NCI-H69 (cell line): Measurements from ENCODE around the gene BOLA2.
"Not testable (repeated sequence)": the region's sequence is repeated elsewhere in the genome, so short reads cannot be mapped to it uniquely, and the experiment has no call there.

Source experiments
- DNase-seq: peaks from one replicate; lab custom pipeline; 2025; lab: John Stamatoyannopoulos, UW

BOLA2 gene

GRCh38 chr16:29454269-29454668 lies at the start of gene BOLA2, which contains the start of gene SLX1B:
Gene BOLA2, minus strand, starts transcription at chr16:29454351. Its CDS starts 98 bp downstream, at chr16:29454253.
Gene SLX1B, plus strand, starts transcription at chr16:29454533.
- DNase-seq: not testable (repeated sequence)

GRCh38 chr16:29482276-29482675 lies 28.1 kb upstream of the BOLA2 start:
- not testable (repeated sequence) for DNase-seq

- not testable (repeated sequence) for DNase-seq
Observed at GRCh38 chr16:29472065-29472464, 17.9 kb upstream of the BOLA2 start.

GRCh38 chr16:29469660-29470059 lies 15.5 kb upstream of the BOLA2 start:
- DNase-seq: not testable (repeated sequence)

GRCh38 chr16:29467654-29468366 lies 13.7 kb upstream of the BOLA2 start:
- not testable (repeated sequence) for DNase-seq

GRCh38 chr16:29466904-29467303 lies 12.8 kb upstream of the BOLA2 start:
- DNase-seq: not testable (repeated sequence)

- not testable (repeated sequence) for DNase-seq
Observed at GRCh38 chr16:29465985-29466824, 12.1 kb upstream of the BOLA2 start.

- not testable (repeated sequence) for DNase-seq
Observed at GRCh38 chr16:29460647-29461030, 6.5 kb upstream of the BOLA2 start.

GRCh38 chr16:29459706-29460646 lies 5.8 kb upstream of the BOLA2 start, which contains the start of gene SULT1A4:
Gene SULT1A4, plus strand, starts transcription at chr16:29459913. Its CDS starts 1,473 bp downstream, at chr16:29461386.
- DNase-seq: not testable (repeated sequence)

- not testable (repeated sequence) for DNase-seq
Observed at GRCh38 chr16:29457660-29458059, 3.5 kb upstream of the BOLA2 start.

GRCh38 chr16:29454828-29455227 lies 677 bp upstream of the BOLA2 start:
- DNase-seq: not testable (repeated sequence)

GRCh38 chr16:29453754-29454153 lies 397 bp downstream of the BOLA2 start:
- not testable (repeated sequence) for DNase-seq

- DNase-seq: not testable (repeated sequence)
Observed at GRCh38 chr16:29425390-29425789, 28.8 kb downstream of the BOLA2 start.

GRCh38 chr16:29423587-29423986 lies 30.6 kb downstream of the BOLA2 start:
- DNase-seq: not testable (repeated sequence)

GRCh38 chr16:29405249-29405648 lies 48.9 kb downstream of the BOLA2 start:
- not testable (repeated sequence) for DNase-seq
